Activated B cell treated with CpG ODN at 0.5 μM for 24 hours (primary cell): ENCODE results near the gene RAPGEF4. TPM values are rescaled to one million over a fixed set of nuclear protein-coding genes. Genes with fewer than 3 reads are reported as not detected.
A peak's percentile ranks its signal among the peaks of the same experiment; 100 is the strongest.

Experiments
- ATAC-seq: fragments of 200-7000 bp; cut with Tn5 transposase; one replicate; pipeline ENCODE4 v1.10.0; 2021; ENCODE audit warnings: low read depth, mild to moderate bottlenecking, moderate library complexity
- CTCF ChIA-PET: fragments of 350-600 bp; sonication (Branson Sonifier 250); formaldehyde crosslinking; loops from one replicate; lab custom pipeline; 2021; ENCODE audit warnings: antibody characterized with exemption; lab: Charles Lee
- POLR2A ChIA-PET: fragments of 350-600 bp; sonication (Branson Sonifier 250); formaldehyde crosslinking; loops from one replicate; lab custom pipeline; 2021; ENCODE audit warnings: antibody characterized with exemption; lab: Charles Lee
- DNase-seq: peaks from one replicate; pipeline ENCODE4 v3.0.0; 2022
- H3K27ac Mint-ChIP-seq: one replicate; pipeline ENCODE4 v1.8.0; 2020; ENCODE audit warnings: mixed read lengths
- H3K27me3 Mint-ChIP-seq: one replicate; pipeline ENCODE4 v1.8.0; 2021; ENCODE audit warnings: mixed read lengths
- H3K36me3 Mint-ChIP-seq: one replicate; pipeline ENCODE4 v1.8.0; 2021; ENCODE audit warnings: low read depth, mixed read lengths
- H3K4me1 Mint-ChIP-seq: one replicate; pipeline ENCODE4 v1.8.0; 2021; ENCODE audit warnings: mixed read lengths
- H3K4me3 Mint-ChIP-seq: one replicate; pipeline ENCODE4 v1.8.0; 2020; ENCODE audit warnings: mild to moderate bottlenecking, mixed read lengths
- H3K9me3 Mint-ChIP-seq: one replicate; pipeline ENCODE4 v1.8.0; 2020; ENCODE audit warnings: mixed read lengths
- intact Hi-C: fragments of 100-400 bp; cut with micrococcal nuclease; formaldehyde crosslinking; loops from one replicate; pipeline ENCODE4 v1.15.1; 2024
- total RNA-seq: library from RNA; stranded (reverse); gene quantifications from 2 replicates; pipeline ENCODE4 v1.2.3, GENCODE V29; 2022
- TF ChIP-seq, protein P1 (sequence below): fragments of 200-600 bp; IDR thresholded peaks from one replicate; pipeline ENCODE4 v1.8.0; 2022; ENCODE audit warnings: antibody characterized with exemption, mild to moderate bottlenecking

RAPGEF4 gene
- total RNA-seq, 1 donor from 2014 or later, result not detected

DNA sequence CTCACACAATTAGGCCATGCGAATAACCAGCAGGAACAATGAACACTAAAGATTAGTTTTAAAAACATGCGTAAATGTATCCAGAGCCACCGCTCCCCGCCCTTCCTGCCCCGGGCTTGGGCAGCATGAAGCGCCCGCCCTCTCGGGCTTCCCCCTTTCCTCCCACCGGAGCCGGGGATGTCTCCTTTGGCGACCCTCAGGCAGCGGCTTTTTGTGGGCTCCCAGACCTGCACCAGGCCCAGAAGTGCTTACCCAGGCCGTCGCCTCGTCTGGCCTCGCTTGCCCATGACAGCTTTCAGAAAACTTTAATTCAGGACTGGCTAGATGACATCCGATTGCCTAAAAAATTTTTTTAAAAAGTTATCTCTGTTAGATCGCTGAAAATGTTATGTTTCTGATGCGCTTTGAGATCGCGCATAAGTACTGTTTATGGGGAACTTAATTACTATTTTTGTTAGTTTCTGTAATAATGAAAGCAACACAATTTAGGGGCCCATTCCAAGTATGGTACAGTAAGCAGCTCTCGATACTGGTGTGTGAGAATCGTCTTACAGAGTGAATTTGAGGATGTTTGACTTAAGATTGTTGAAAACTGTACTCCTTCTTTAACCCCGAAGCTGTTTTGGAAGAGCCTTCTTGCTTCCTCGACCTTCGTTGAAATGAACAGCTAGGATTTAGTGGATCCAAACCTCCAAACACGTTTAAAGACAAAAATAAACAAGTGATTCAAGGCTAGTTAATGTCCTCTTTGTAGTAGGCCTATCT, 341.1 kb downstream of the RAPGEF4 start:
- POLR2A ChIA-PET, result interaction anchor here (0.6 kb wide), 1 partner anchor 51 kb away, joined by 4 read pairs; no protein-coding TSS in a partner anchor
- peak; percentile 23 for ATAC-seq
- DNase-seq, result peak; percentile 25
- intact Hi-C loops, result loop anchor here (5.0 kb wide), 1 partner anchor 281 kb away; no protein-coding TSS in a partner anchor
- Mint-ChIP-seq H3K9me3 (no peaks in the 10 kb centered on the region), H3K36me3 (no peaks in the 10 kb centered on the region), H3K4me1 (peaks cover 13% of the 10 kb centered on the region), H3K27me3 (peaks cover 4% of the 10 kb centered on the region), H3K27ac (peak overlapping the region; percentile 80), H3K4me3 (peak overlapping the region; percentile 89)
- CTCF ChIA-PET, result no interaction called here
- TF ChIP-seq, protein P1, sequence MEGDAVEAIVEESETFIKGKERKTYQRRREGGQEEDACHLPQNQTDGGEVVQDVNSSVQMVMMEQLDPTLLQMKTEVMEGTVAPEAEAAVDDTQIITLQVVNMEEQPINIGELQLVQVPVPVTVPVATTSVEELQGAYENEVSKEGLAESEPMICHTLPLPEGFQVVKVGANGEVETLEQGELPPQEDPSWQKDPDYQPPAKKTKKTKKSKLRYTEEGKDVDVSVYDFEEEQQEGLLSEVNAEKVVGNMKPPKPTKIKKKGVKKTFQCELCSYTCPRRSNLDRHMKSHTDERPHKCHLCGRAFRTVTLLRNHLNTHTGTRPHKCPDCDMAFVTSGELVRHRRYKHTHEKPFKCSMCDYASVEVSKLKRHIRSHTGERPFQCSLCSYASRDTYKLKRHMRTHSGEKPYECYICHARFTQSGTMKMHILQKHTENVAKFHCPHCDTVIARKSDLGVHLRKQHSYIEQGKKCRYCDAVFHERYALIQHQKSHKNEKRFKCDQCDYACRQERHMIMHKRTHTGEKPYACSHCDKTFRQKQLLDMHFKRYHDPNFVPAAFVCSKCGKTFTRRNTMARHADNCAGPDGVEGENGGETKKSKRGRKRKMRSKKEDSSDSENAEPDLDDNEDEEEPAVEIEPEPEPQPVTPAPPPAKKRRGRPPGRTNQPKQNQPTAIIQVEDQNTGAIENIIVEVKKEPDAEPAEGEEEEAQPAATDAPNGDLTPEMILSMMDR, result no peak

DNA sequence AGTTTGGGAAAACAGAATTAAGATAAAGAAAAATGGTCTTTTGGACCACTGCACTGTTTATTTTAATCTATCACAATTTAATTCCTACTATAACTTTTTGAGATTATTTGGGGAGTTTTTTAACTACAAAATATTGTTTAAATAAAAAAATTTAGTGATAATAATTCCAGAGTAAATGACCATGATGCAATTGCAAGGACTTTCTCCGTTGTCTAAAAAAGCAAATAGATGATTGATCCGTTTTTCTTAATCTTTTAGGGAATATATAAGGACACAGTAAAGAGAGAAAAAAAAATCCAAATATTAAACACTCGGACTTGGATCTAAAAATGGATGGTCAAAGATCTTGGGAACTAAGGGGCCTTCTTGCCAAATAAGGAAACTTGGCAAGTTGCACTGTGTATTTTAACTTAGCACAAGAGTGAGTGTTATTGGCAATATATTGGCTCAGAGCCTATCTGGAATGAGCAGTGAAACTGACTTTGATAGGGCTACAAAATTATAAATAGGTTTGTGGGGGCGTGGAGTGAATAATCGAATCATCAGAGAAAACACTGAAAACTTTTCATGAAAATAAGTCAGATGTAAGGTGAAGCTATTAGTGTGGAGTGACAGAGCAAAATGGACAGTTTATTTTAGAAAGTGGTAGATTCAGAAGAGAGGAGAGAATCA, 342.0 kb downstream of the RAPGEF4 start:
- Mint-ChIP-seq H3K27ac (no peak overlapping the region), H3K27me3 (peaks cover 4% of the 10 kb centered on the region), H3K36me3 (no peaks in the 10 kb centered on the region), H3K4me1 (peaks cover 13% of the 10 kb centered on the region), H3K4me3 (peak overlapping the region; percentile 89), H3K9me3 (no peaks in the 10 kb centered on the region)
- DNase-seq, result no peak
- intact Hi-C loops, result loop anchor here (5.0 kb wide), 1 partner anchor 280 kb away; no protein-coding TSS in a partner anchor
- no peak for ATAC-seq
- POLR2A ChIA-PET, result interaction anchor here (0.6 kb wide), 1 partner anchor 50 kb away, joined by 4 read pairs; no protein-coding TSS in a partner anchor
- CTCF ChIA-PET, result no interaction called here
- TF ChIP-seq, protein P1, result no peak

DNA sequence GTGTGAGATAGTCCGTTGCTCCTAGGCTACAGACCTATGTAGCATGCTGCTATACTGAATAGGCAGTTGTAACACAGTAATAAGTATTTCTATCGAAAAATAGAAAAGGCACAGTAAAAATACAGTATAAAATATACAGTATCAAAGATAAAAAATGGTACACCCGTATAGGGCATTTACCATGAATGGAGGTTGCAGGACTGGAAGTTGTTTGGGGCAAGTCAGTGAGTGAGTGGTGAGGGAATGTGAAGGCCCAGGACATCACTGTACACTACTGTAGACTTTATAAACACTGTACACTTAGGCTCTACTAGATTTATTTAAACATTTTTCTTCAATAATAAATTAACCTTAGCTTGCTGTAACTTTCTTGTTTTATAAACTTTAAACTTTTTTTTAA, 343.5 kb downstream of the RAPGEF4 start:
- CTCF ChIA-PET, result no interaction called here
- H3K36me3 Mint-ChIP-seq, result no peaks in the 10 kb centered on the region

DNA sequence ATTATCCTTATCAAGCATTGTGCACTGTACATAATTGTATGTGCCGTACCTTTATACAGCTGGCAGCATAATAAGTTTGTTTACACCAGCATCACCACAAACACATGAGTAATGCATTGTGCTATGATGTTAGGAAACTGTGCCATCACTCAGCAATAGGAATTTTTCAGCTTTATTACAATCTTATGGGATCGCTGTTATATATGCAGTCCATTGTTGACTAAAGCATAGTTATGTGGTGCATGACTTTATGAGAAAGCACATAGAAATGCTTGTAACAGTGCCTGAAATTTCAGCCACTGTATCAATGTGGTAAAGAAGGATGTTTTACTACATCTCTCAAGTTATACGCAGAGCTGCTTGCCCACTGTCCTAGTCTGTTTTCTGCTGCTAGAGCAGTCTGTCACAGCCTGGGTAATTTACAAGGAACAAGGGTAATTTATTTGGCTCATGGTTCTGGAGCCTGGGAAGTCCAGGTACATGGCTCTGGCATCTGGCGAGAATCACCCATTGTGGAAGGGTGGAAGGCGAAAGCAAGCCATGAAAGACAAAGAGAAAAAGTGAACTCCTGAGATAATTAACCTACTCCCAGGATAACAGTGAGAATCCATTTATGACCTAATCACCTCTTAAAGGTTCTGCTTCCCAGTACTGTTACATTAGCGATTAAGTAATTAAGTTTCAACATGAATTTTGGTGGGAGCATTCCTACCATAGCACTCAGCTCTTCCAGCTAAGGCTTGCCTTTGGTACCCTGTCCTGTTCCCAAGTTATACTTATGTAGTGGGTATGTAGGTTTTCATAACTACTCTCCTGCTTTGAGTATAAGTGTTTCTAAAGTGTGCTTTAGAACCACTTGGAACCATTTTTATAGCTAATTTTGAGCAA, 344.6 kb downstream of the RAPGEF4 start:
- peaks cover 11% of the 10 kb centered on the region for H3K4me1 Mint-ChIP-seq
- ChIA-PET CTCF (no interaction called here), POLR2A (no interaction called here)
- no peak overlapping the region for H3K27ac Mint-ChIP-seq
- TF ChIP-seq, protein P1, result no peak
- ATAC-seq (no peak), DNase-seq (no peak)
- H3K36me3 Mint-ChIP-seq, result no peaks in the 10 kb centered on the region
- H3K27me3 Mint-ChIP-seq, result no peaks in the 10 kb centered on the region
- no peaks in the 10 kb centered on the region for H3K9me3 Mint-ChIP-seq
- intact Hi-C loops, result loop anchor here (5.0 kb wide), 1 partner anchor 277 kb away; no protein-coding TSS in a partner anchor
- no peak overlapping the region for H3K4me3 Mint-ChIP-seq

More for the DNA sequence above, 343.5 kb downstream of the RAPGEF4 start:
- ATAC-seq, result no peak
- POLR2A ChIA-PET, result no interaction called here
- no peaks in the 10 kb centered on the region for H3K9me3 Mint-ChIP-seq
- peaks cover 13% of the 10 kb centered on the region for H3K4me1 Mint-ChIP-seq
- no peak for DNase-seq
- H3K4me3 Mint-ChIP-seq, result no peak overlapping the region
- TF ChIP-seq, protein P1, result no peak
- intact Hi-C loops, result loop anchor here (5.0 kb wide), 1 partner anchor 278 kb away; no protein-coding TSS in a partner anchor
- H3K27me3 Mint-ChIP-seq, result peaks cover 4% of the 10 kb centered on the region
- H3K27ac Mint-ChIP-seq, result no peak overlapping the region
